Brain microvascular endothelial cell (primary cell): Measurements from ENCODE around the gene POP5.
A peak's percentile ranks its signal among the peaks of the same experiment; 100 is the strongest.

ENCODE experiments used
- DNase-seq: peaks from one replicate; pipeline ENCODE4 v3.0.0-alpha.2; 2020
- H3K27ac ChIP-seq: fragments of 250-450 bp; sonication (Bioruptor Pico); 2 replicates; pipeline ENCODE4 v1.5.1; 2020; ENCODE audit warnings: mild to moderate bottlenecking, moderate library complexity
- H3K27me3 ChIP-seq: fragments of 250-450 bp; sonication (Bioruptor Pico); replicated peaks from 2 replicates; pipeline ENCODE4 v1.5.1; 2020; ENCODE audit warnings: mild to moderate bottlenecking
- H3K36me3 ChIP-seq: fragments of 250-450 bp; sonication (Bioruptor Pico); replicated peaks from 2 replicates; pipeline ENCODE4 v1.5.1; 2020; ENCODE audit warnings: mild to moderate bottlenecking
- H3K4me3 ChIP-seq: 2 replicates; pipeline ENCODE4 v1.5.1; 2011; ENCODE audit warnings: low read depth, mild to moderate bottlenecking, control low read depth, low read length, moderate library complexity
- in situ Hi-C: cut with HindIII; loops from 2 replicates; pipeline ENCODE4 v1.10.0; 2017; ENCODE audit warnings: low sequenced_read_pairs, low pct_ligation_motif_present
- TF ChIP-seq, protein P1 (sequence below): IDR thresholded peaks from 2 replicates; pipeline ENCODE4 v1.5.1; 2011; ENCODE audit warnings: low read depth, mild to moderate bottlenecking, moderate library complexity, low read length, control low read depth, inconsistent platforms; ENCODE audit errors: missing control alignments

The POP5 gene

DNA sequence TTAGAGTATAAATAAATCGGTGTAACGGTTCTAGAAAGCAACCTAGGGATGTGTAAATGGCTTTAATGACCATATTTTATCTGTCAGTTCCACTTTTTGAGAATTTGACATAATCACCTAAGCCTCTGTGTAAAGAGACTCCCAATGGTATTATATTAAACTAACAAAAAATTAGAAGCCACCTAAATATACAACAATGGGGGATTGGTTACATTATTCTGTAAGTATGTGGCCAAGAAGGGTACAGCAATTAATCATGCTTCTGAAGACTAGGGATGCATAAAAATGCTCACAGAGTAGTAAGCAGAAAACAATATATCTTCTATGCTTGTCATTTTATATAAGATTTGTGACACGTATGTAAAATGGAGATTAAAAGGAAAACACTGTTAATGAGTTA is 36.5 kb downstream of the POP5 start:
- Histone ChIP-seq H3K27ac (no peak overlapping the region), H3K27me3 (no peaks in the 10 kb centered on the region), H3K4me3 (no peak overlapping the region), H3K36me3 (peaks cover 25% of the 10 kb centered on the region)
- in situ Hi-C loops = no loop called here
- TF ChIP-seq, protein P1, sequence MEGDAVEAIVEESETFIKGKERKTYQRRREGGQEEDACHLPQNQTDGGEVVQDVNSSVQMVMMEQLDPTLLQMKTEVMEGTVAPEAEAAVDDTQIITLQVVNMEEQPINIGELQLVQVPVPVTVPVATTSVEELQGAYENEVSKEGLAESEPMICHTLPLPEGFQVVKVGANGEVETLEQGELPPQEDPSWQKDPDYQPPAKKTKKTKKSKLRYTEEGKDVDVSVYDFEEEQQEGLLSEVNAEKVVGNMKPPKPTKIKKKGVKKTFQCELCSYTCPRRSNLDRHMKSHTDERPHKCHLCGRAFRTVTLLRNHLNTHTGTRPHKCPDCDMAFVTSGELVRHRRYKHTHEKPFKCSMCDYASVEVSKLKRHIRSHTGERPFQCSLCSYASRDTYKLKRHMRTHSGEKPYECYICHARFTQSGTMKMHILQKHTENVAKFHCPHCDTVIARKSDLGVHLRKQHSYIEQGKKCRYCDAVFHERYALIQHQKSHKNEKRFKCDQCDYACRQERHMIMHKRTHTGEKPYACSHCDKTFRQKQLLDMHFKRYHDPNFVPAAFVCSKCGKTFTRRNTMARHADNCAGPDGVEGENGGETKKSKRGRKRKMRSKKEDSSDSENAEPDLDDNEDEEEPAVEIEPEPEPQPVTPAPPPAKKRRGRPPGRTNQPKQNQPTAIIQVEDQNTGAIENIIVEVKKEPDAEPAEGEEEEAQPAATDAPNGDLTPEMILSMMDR = no peak
- no peak for DNase-seq

DNA sequence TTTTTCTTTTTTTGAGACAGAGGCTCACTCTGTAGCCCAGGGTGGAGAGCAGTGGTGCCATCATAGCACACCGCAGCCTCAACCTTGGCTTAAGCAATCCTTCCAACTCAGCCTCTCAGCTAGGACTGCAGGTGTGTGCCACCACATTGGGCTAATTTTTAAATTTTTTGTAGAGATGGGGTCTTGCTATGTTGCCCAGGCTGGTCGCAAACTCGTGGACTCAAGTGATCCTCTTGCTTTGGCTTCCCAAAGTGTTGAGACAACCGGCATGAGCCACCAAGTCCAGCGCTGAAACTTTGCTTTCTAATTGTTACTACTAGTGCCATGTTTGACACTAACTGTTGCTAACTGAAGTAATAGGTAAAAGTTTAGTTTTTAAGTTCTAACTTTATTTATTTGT is 39.0 kb downstream of the POP5 start:
- H3K4me3 ChIP-seq = no peak overlapping the region
- TF ChIP-seq, protein P1 = no peak
- in situ Hi-C loops = no loop called here
- DNase-seq = no peak
- no peak overlapping the region for H3K27ac ChIP-seq
- peaks cover 7% of the 10 kb centered on the region for H3K36me3 ChIP-seq
- no peaks in the 10 kb centered on the region for H3K27me3 ChIP-seq

DNA sequence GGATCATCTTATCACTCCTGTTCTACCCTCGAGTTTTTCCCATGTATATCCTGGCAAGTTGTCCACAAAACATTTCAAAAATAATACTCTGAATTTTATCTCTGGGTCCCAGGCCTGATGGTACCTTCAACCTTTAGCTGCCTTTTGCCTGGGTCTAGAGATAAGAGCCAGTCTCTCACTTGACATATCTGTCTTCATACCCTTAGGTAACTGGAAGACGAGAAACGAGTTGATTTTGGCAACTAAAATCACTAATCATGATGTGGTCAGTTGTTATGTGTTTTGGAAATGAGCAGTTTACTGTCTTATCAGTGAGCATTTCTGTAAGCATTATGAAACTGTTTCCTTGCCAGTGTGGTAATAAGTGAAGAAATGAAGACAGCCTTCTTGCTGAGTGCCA is 40.8 kb downstream of the POP5 start:
- Histone ChIP-seq H3K36me3 (no peaks in the 10 kb centered on the region), H3K27ac (no peak overlapping the region), H3K4me3 (no peak overlapping the region), H3K27me3 (no peaks in the 10 kb centered on the region)
- DNase-seq = no peak
- in situ Hi-C loops = no loop called here
- TF ChIP-seq, protein P1 = no peak

DNA sequence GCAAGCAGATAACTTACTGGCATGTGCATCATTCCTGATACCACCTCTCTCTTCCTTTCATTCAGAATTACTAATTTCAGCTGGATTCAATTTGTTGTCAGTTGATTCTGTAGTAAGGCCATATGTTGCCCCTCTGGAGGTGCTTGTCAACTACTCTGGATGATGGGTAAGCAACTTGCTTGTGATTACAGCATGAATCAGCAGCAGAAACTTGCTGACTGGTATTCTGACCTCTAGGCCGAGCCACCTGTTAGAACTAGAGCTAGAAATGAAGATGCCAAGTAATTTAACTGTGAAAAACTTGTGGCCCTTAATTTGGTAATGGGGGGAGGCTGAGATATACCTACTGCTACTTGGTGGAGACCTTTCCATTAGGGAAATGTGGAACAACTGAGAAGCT is 41.9 kb downstream of the POP5 start:
- TF ChIP-seq, protein P1 = no peak

DNA sequence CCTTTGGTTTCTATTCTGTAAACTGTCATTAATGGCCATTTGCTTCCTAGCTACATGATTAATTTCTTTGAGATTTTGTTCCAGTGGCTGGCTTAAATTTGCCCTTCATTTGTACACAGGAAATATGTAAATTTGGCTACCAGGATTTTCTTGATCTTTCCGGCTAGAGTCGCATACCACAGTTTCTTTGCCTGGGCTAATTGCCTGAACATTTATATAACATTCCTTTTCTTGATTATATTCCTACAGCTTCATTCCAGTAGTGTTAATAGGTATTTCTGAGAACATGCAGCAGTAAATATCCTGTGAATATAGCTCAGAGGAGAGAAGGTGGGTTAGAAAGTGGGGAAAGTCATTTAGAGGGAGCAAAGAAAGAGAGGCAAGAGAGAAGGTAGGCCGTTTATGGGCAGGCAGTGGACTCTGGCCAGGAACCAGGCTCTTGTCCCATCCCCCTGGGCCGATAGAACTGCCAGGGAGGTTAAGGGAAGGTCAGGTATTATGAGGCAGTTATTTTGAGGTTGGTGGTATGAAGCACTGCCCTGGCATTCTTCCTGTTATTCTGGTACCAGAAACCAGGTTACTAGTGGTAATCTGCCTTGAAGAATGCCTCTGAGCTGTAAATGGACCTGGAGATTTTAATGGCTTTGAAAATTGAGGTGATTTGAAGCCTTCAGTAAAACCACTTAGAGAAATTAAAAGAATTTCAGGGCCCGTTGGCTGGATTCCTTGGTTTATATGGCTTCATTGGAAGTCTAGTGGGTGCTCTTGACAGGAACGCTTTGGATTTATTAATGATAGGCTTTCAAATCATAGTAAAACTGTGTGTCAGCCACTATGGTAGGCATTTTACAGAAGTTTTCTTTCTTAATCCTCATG is 42.7 kb downstream of the POP5 start:
- H3K27ac ChIP-seq = no peak overlapping the region
- TF ChIP-seq, protein P1 = no peak
- no peaks in the 10 kb centered on the region for H3K36me3 ChIP-seq
- H3K27me3 ChIP-seq = no peaks in the 10 kb centered on the region
- in situ Hi-C loops = no loop called here
- DNase-seq = peak; percentile 38
- no peak overlapping the region for H3K4me3 ChIP-seq

More for the DNA sequence above, 41.9 kb downstream of the POP5 start:
- Histone ChIP-seq H3K27me3 (no peaks in the 10 kb centered on the region), H3K27ac (no peak overlapping the region), H3K36me3 (no peaks in the 10 kb centered on the region), H3K4me3 (no peak overlapping the region)
- in situ Hi-C loops = no loop called here
- no peak for DNase-seq

DNA sequence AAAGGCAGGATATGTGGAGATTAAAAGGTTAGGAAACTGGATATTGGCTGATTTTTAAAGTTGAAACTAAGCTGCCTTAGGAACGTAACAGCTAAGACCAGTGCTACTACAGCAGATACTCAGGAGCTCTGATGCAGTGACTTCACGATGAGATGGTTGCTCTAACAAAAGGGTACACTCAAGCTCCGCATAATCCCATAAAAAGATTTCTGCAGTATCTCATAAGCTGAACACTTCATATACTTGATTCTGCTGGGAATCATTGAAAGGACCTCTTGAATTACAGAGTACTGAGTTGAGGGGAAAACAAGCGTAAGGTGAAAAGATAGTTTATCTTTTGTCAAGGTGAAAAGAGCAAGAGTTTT is 43.4 kb downstream of the POP5 start:
- TF ChIP-seq, protein P1 = no peak
- no peak for DNase-seq
- in situ Hi-C loops = no loop called here
- no peak overlapping the region for H3K27ac ChIP-seq
- no peaks in the 10 kb centered on the region for H3K36me3 ChIP-seq
- no peak overlapping the region for H3K4me3 ChIP-seq
- no peaks in the 10 kb centered on the region for H3K27me3 ChIP-seq
